Transverse colon (tissue), 4 donors: ENCODE results near the gene SLC4A5. TPM values are rescaled to one million over a fixed set of nuclear protein-coding genes. Genes with fewer than 3 reads are reported as not detected.

ENCODE experiments used
- DNase-seq: peaks from one replicate; pipeline ENCODE4 v3.0.0-alpha.2; 2019
- H3K27ac ChIP-seq, 4 donors: fragments of 200-600 bp; sonication (generic); 2 replicates each; pipeline ENCODE4 v1.5.1; 2016 to 2018; ENCODE audit warnings: inconsistent platforms in 4 of 4
- H3K27me3 ChIP-seq: fragments of 200-600 bp; sonication (generic); 2 replicates; pipeline ENCODE4 v1.5.1; 2017; ENCODE audit warnings: inconsistent platforms
- H3K36me3 ChIP-seq, 4 donors: fragments of 200-600 bp; sonication (generic); 2 replicates each; pipeline ENCODE4 v1.5.1; 2017 to 2019; ENCODE audit warnings: inconsistent platforms in 4 of 4
- H3K4me1 ChIP-seq, 4 donors: fragments of 200-600 bp; sonication (generic); 2 replicates each; pipeline ENCODE4 v1.5.1; 2017 to 2020; ENCODE audit warnings: inconsistent platforms in 4 of 4
- H3K4me3 ChIP-seq, 4 donors: fragments of 200-600 bp; sonication (generic); 1 replicate in 1 of 4; 2 replicates in 3 of 4; pipeline versions ENCODE4 v1.5.1 to v1.6.1; 2017 to 2019; ENCODE audit warnings: inconsistent platforms in 4 of 4
- H3K9me3 ChIP-seq, 2 donors: fragments of 200-600 bp; sonication (generic); 2 replicates each; pipeline ENCODE4 v1.5.1; 2017 to 2019; ENCODE audit warnings: inconsistent platforms in 2 of 2
- EP300 ChIP-seq: sonication (generic); formaldehyde crosslinking; IDR thresholded peaks from one replicate; pipeline ENCODE4 v1.6.1; 2017; ENCODE audit warnings: antibody characterized with exemption, low read depth
- POLR2A ChIP-seq: fragments of 450-650 bp; IDR thresholded peaks from one replicate; pipeline ENCODE4 v1.6.1; 2016; ENCODE audit warnings: antibody characterized with exemption, mild to moderate bottlenecking, moderate library complexity
- POLR2AphosphoS5 ChIP-seq, 3 donors: sonication (generic); formaldehyde crosslinking; IDR thresholded peaks; one replicate each; pipeline ENCODE4 v1.6.1; 2016; ENCODE audit warnings: antibody characterized with exemption in 3 of 3
- WGBS, 2 donors: methylation state at CpG; one replicate each; pipeline ENCODE4 v1.1.5; 2018; ENCODE audit warnings: low coverage in 1 of 2; 5-methylcytosine and 5-hydroxymethylcytosine counted together
- in situ Hi-C, 4 donors: fragments of 200-750 bp; cut with MboI; loops; one replicate each; pipeline versions ENCODE4 v1.15.0 to v1.15.1; 2017; ENCODE audit warnings: low sequenced_read_pairs in 3 of 4, low pct_ligation_motif_present in 1 of 4, low pct_unique_long_range_greater_than_20kb in 1 of 4
- intact Hi-C: fragments of 100-400 bp; cut with DNase I; formaldehyde crosslinking; loops from one replicate; pipeline ENCODE4 v1.15.1; 2023; ENCODE audit warnings: low total_unique reads
- total RNA-seq, 4 donors: library from RNA; depleted of rRNA; stranded (reverse); fragments of >200 nt; gene quantifications; one replicate each; pipeline ENCODE4 v1.1.0, GENCODE V29; 2016
- TF ChIP-seq, protein P1 (sequence below), 5 experiments: fragments of 200-600 bp in 3 of 5; fragments of 450-650 bp in 2 of 5; sonication (generic) in 3 of 5; IDR thresholded peaks; 1 replicate in 2 of 5; 2 replicates in 3 of 5; pipeline ENCODE4 v1.5.1; 2016 to 2017; ENCODE audit warnings: antibody characterized with exemption in 5 of 5, inconsistent platforms in 3 of 5, mild to moderate bottlenecking in 2 of 5, moderate library complexity in 1 of 5

The SLC4A5 gene
- total RNA-seq, 4 donors from 2014 or later, result 0.37 to 6.1 (median 3.5) TPM

DNA sequence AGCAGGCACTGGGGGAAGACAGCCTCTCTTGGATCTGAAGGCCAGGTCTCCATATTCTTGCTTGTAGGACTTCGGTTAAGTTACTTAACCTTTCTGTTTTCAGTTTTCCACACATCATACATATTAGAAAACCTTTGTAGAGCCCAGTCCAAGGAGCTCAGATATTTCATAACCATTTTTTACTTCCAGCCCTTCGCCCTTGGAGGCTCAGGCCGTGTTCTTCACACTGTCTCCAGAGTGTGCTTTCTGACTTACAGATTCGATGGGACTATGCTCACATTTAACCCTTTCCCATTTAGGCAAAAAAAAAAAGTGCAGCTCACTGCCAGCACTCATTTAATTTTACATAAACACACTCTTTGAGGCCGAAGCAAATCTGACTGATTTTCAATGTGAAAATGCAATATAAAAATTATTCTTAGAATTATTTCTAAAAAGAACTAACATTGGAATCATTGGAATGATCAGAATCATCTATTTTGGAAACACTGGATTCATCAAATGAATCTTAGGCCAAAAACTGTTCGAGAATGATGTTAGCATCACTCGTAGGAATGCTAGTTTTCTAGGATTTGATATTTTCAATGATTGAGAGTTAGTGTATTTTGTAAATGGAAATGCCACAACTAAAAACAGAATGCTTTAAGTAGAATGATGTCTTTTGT, 89.8 kb downstream of the SLC4A5 start:
- Histone ChIP-seq H3K27me3 (no peaks in the 10 kb centered on the region), H3K4me3 (no peak overlapping the region), H3K36me3 (no peaks in the 10 kb centered on the region), H3K4me1 (no peaks in the 10 kb centered on the region), H3K9me3 (no peaks in the 10 kb centered on the region), H3K27ac (no peak overlapping the region)
- intact Hi-C loops (no loop called here), in situ Hi-C loops (loop anchor here in 2 of 4 donors (10.0 kb wide), 2 partner anchors 71 to 81 kb away; no protein-coding TSS in a partner anchor)
- DNase-seq, result no peak
- 71 to 75% methylated on average over 7 of the region's 7 CpGs for WGBS, 2 donors
- TF ChIP-seq POLR2A, result no peak
- TF ChIP-seq POLR2AphosphoS5 (IDR thresholded peaks at IDR 0.05), result no peak
- no peak for TF ChIP-seq EP300

DNA sequence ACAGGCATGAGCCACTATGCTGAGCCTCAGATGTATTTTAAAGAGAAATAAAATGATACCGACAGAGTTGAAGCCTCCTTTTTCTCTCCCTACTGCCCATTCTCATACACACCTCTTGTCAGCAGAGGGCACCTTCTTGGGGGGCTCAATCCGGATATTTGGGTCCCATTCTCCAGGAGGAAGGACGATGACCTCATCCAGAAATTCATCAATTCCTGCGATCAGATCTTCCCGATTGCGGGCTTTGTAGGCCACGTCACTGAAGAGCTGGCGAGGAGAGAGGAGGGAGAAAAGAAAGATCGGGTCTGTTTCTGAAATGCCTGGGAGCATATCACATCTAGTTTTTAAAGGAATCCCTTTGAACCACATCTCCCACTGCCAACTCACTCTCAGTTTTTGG, 90.4 kb downstream of the SLC4A5 start:
- no peak overlapping the region for H3K4me3 ChIP-seq
- no peaks in the 10 kb centered on the region for H3K4me1 ChIP-seq
- no peak overlapping the region for H3K27ac ChIP-seq
- DNase-seq, result no peak
- in situ Hi-C loops, result loop anchor here in 2 of 4 donors (10.0 kb wide), 2 partner anchors 72 to 82 kb away; no protein-coding TSS in a partner anchor
- H3K36me3 ChIP-seq, result no peaks in the 10 kb centered on the region
- intact Hi-C loops, result no loop called here
- H3K9me3 ChIP-seq, result no peaks in the 10 kb centered on the region
- TF ChIP-seq POLR2A (no peak), EP300 (no peak), POLR2AphosphoS5 (IDR thresholded peaks at IDR 0.05) (no peak)
- TF ChIP-seq, protein P1, sequence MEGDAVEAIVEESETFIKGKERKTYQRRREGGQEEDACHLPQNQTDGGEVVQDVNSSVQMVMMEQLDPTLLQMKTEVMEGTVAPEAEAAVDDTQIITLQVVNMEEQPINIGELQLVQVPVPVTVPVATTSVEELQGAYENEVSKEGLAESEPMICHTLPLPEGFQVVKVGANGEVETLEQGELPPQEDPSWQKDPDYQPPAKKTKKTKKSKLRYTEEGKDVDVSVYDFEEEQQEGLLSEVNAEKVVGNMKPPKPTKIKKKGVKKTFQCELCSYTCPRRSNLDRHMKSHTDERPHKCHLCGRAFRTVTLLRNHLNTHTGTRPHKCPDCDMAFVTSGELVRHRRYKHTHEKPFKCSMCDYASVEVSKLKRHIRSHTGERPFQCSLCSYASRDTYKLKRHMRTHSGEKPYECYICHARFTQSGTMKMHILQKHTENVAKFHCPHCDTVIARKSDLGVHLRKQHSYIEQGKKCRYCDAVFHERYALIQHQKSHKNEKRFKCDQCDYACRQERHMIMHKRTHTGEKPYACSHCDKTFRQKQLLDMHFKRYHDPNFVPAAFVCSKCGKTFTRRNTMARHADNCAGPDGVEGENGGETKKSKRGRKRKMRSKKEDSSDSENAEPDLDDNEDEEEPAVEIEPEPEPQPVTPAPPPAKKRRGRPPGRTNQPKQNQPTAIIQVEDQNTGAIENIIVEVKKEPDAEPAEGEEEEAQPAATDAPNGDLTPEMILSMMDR (IDR thresholded peaks at IDR 0.05), result no peak
- WGBS, 2 donors, result 78 to 81% methylated on average over 8 to 9 of the region's 9 CpGs
- no peaks in the 10 kb centered on the region for H3K27me3 ChIP-seq

DNA sequence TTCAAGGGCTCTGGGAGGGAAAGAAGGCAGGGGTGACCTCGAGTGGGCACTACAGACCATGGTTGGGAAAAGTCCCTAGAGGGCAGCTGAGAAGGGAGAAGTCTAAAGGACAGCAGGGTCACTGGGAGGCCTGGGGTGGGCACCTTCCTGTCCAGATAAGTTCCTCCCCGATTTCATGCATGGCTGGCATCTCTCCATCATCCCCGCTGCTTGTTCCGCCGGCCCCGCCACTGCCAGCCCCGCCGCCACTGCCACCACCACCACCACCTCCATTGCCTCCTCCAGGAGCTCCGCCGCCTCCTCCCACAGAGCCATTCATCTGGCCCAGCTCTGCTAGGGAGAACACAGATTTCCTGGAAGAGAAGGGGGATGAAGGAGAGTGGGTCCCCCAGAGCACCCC, 91.2 kb downstream of the SLC4A5 start:
- Histone ChIP-seq H3K4me1 (no peaks in the 10 kb centered on the region), H3K27ac (no peak overlapping the region), H3K36me3 (no peaks in the 10 kb centered on the region), H3K4me3 (no peak overlapping the region), H3K9me3 (no peaks in the 10 kb centered on the region), H3K27me3 (no peaks in the 10 kb centered on the region)
- TF ChIP-seq EP300 (no peak), POLR2A (no peak), POLR2AphosphoS5 (IDR thresholded peaks at IDR 0.05) (no peak)
- TF ChIP-seq, protein P1 (IDR thresholded peaks at IDR 0.05), result no peak
- intact Hi-C loops (no loop called here), in situ Hi-C loops (loop anchor here in 2 of 4 donors (10.0 kb wide), 2 partner anchors 73 to 83 kb away; no protein-coding TSS in a partner anchor)
- DNase-seq, result no peak
- 86 to 87% methylated on average over 3 to 10 of the region's 10 CpGs for WGBS, 2 donors

DNA sequence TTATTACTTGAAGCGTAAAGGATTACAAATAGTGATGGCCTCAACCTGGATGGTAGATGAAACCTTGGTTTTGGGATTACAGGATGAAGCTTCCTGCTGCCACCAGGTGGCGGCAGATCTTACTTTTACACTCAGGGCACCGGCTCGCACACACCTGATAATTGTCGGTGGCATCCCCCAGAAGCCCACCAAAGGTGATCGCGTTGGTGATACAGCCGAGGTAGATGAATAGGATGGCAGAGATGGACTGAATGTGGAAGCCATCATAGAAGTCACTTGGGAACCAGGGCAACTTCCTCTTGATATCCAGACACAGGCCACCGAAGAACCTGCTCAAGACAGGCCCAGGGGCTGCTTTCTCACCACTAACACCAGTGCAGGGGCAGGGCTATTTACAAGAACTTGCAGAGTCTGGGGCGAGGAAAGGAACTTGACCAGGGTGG, 93.0 kb downstream of the SLC4A5 start:
- Histone ChIP-seq H3K27ac (no peak overlapping the region), H3K4me1 (no peaks in the 10 kb centered on the region), H3K36me3 (no peaks in the 10 kb centered on the region), H3K27me3 (no peaks in the 10 kb centered on the region), H3K4me3 (no peak overlapping the region), H3K9me3 (no peaks in the 10 kb centered on the region)
- DNase-seq, result peak; percentile 53
- TF ChIP-seq, protein P1 (IDR thresholded peaks at IDR 0.05), result peak; percentile 78 to 80 (median 80)
- no peak for TF ChIP-seq EP300
- no peak for TF ChIP-seq POLR2AphosphoS5 (IDR thresholded peaks at IDR 0.05)
- intact Hi-C loops, result no loop called here
- 27 to 60% methylated on average over 1 to 10 of the region's 10 CpGs for WGBS, 2 donors
- in situ Hi-C loops, result loop anchor here in 2 of 4 donors (10.0 kb wide), 2 partner anchors 75 to 85 kb away; no protein-coding TSS in a partner anchor
